NCI-H2196 (cell line): ENCODE results near the gene PELO.
"Not testable (repeated sequence)": the region's sequence is repeated elsewhere in the genome, so short reads cannot be mapped to it uniquely, and the experiment has no call there.

Source experiments
- DNase-seq: peaks from one replicate; lab custom pipeline; 2025; ENCODE audit not compliant: unreplicated experiment; lab: John Stamatoyannopoulos, UW

The PELO gene

GRCh38 chr5:52787600-52788504 is at the start of gene PELO, which contains the start of gene ITGA1:
PELO (plus strand) TSS chr5:52787916; CDS start chr5:52800395, 12,479 bp downstream.
ITGA1 (plus strand) TSS chr5:52787916; CDS start chr5:52788354, 438 bp downstream.
- no peak for DNase-seq

- DNase-seq, result no peak
Measured at GRCh38 chr5:52738095-52738506, 49.6 kb upstream of the PELO start.

GRCh38 chr5:52740007-52740406 is 47.7 kb upstream of the PELO start:
- DNase-seq, result no peak

- no peak for DNase-seq
Measured at GRCh38 chr5:52743012-52743411, 44.7 kb upstream of the PELO start.

- DNase-seq, result no peak
Measured at GRCh38 chr5:52743529-52743928, 44.2 kb upstream of the PELO start.

GRCh38 chr5:52743970-52744369 is 43.7 kb upstream of the PELO start:
- no peak for DNase-seq

- not testable (repeated sequence) for DNase-seq
Measured at GRCh38 chr5:52744867-52745458, 42.8 kb upstream of the PELO start.

GRCh38 chr5:52746539-52746938 is 41.2 kb upstream of the PELO start:
- no peak for DNase-seq

GRCh38 chr5:52748590-52748989 is 39.1 kb upstream of the PELO start:
- DNase-seq, result no peak

GRCh38 chr5:52749666-52750065 is 38.0 kb upstream of the PELO start:
- DNase-seq, result no peak

GRCh38 chr5:52751137-52751536 is 36.6 kb upstream of the PELO start:
- DNase-seq, result no peak

GRCh38 chr5:52754051-52754450 is 33.7 kb upstream of the PELO start:
- DNase-seq, result no peak

GRCh38 chr5:52757527-52757926 is 30.2 kb upstream of the PELO start:
- DNase-seq, result no peak

- DNase-seq, result no peak
Measured at GRCh38 chr5:52758014-52758413, 29.7 kb upstream of the PELO start.

GRCh38 chr5:52759331-52759730 is 28.4 kb upstream of the PELO start:
- no peak for DNase-seq

GRCh38 chr5:52760695-52761366 is 26.9 kb upstream of the PELO start:
- no peak for DNase-seq

GRCh38 chr5:52767217-52767743 is 20.4 kb upstream of the PELO start:
- no peak for DNase-seq

- no peak for DNase-seq
Measured at GRCh38 chr5:52767766-52768480, 19.8 kb upstream of the PELO start.

- DNase-seq, result no peak
Measured at GRCh38 chr5:52769061-52769460, 18.7 kb upstream of the PELO start.

- no peak for DNase-seq
Measured at GRCh38 chr5:52770287-52770939, 17.3 kb upstream of the PELO start.
